Measurements from ENCODE around the gene HSD11B2.
A peak's percentile ranks its signal among the peaks of the same experiment; 100 is the strongest.

HSD11B2 gene

GRCh38 chr16:67393111-67393787, 37.7 kb upstream of the HSD11B2 start, which contains the start of gene TPPP3 (continued):
- TF ChIP-seq, protein P1, sequence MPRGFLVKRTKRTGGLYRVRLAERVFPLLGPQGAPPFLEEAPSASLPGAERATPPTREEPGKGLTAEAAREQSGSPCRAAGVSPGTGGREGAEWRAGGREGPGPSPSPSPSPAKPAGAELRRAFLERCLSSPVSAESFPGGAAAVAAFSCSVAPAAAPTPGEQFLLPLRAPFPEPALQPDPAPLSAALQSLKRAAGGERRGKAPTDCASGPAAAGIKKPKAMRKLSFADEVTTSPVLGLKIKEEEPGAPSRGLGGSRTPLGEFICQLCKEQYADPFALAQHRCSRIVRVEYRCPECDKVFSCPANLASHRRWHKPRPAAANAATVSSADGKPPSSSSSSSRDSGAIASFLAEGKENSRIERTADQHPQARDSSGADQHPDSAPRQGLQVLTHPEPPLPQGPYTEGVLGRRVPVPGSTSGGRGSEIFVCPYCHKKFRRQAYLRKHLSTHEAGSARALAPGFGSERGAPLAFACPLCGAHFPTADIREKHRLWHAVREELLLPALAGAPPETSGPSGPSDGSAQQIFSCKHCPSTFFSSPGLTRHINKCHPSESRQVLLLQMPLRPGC (tag by site-specific recombination; IDR thresholded peaks at IDR 0.05): no peak
- TF ChIP-seq, protein P2, sequence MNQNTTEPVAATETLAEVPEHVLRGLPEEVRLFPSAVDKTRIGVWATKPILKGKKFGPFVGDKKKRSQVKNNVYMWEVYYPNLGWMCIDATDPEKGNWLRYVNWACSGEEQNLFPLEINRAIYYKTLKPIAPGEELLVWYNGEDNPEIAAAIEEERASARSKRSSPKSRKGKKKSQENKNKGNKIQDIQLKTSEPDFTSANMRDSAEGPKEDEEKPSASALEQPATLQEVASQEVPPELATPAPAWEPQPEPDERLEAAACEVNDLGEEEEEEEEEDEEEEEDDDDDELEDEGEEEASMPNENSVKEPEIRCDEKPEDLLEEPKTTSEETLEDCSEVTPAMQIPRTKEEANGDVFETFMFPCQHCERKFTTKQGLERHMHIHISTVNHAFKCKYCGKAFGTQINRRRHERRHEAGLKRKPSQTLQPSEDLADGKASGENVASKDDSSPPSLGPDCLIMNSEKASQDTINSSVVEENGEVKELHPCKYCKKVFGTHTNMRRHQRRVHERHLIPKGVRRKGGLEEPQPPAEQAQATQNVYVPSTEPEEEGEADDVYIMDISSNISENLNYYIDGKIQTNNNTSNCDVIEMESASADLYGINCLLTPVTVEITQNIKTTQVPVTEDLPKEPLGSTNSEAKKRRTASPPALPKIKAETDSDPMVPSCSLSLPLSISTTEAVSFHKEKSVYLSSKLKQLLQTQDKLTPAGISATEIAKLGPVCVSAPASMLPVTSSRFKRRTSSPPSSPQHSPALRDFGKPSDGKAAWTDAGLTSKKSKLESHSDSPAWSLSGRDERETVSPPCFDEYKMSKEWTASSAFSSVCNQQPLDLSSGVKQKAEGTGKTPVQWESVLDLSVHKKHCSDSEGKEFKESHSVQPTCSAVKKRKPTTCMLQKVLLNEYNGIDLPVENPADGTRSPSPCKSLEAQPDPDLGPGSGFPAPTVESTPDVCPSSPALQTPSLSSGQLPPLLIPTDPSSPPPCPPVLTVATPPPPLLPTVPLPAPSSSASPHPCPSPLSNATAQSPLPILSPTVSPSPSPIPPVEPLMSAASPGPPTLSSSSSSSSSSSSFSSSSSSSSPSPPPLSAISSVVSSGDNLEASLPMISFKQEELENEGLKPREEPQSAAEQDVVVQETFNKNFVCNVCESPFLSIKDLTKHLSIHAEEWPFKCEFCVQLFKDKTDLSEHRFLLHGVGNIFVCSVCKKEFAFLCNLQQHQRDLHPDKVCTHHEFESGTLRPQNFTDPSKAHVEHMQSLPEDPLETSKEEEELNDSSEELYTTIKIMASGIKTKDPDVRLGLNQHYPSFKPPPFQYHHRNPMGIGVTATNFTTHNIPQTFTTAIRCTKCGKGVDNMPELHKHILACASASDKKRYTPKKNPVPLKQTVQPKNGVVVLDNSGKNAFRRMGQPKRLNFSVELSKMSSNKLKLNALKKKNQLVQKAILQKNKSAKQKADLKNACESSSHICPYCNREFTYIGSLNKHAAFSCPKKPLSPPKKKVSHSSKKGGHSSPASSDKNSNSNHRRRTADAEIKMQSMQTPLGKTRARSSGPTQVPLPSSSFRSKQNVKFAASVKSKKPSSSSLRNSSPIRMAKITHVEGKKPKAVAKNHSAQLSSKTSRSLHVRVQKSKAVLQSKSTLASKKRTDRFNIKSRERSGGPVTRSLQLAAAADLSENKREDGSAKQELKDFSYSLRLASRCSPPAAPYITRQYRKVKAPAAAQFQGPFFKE (tag by site-specific recombination; IDR thresholded peaks at IDR 0.05; ENCODE audit: borderline replicate concordance): no peak
- TF ChIP-seq ZNF596 (tag by site-specific recombination; IDR thresholded peaks at IDR 0.05) (no peak), HOXC10 (CRISPR knock-in tag; IDR thresholded peaks at IDR 0.05) (no peak), ZNF416 (tag by site-specific recombination; IDR thresholded peaks at IDR 0.05) (no peak), SETDB1 (IDR thresholded peaks at IDR 0.05; ENCODE audit: insufficient read length, low read length) (no peak), BCL11A (tag by site-specific recombination; IDR thresholded peaks at IDR 0.05; ENCODE audit: low read depth) (no peak), ZNF449 (tag by site-specific recombination; IDR thresholded peaks at IDR 0.05) (no peak), ZNF792 (tag by site-specific recombination; IDR thresholded peaks at IDR 0.05) (no peak), HOXA7 (CRISPR knock-in tag; IDR thresholded peaks at IDR 0.05; ENCODE audit: borderline replicate concordance) (no peak), SCRT1 (tag by site-specific recombination; IDR thresholded peaks at IDR 0.05; ENCODE audit: borderline replicate concordance) (no peak), ZBTB8A (tag by site-specific recombination; IDR thresholded peaks at IDR 0.05) (0 out of 2 replicates have a peak, but pooled peaks have one; percentile 21), ZNF510 (tag by site-specific recombination; IDR thresholded peaks at IDR 0.05; ENCODE audit: insufficient replicate concordance) (no peak), ZNF747 (tag by site-specific recombination; IDR thresholded peaks at IDR 0.05) (no peak), ZNF529 (tag by site-specific recombination; IDR thresholded peaks at IDR 0.05; ENCODE audit: insufficient replicate concordance) (no peak), ZNF23 (tag by site-specific recombination; IDR thresholded peaks at IDR 0.05; ENCODE audit: borderline replicate concordance) (no peak), ZSCAN16 (tag by site-specific recombination; IDR thresholded peaks at IDR 0.05) (no peak), ZNF660 (tag by site-specific recombination; IDR thresholded peaks at IDR 0.05) (no peak; the same call in 1 of the 2 replicates), ZNF266 (tag by site-specific recombination; IDR thresholded peaks at IDR 0.05; ENCODE audit: low read depth) (no peak), MYNN (tag by site-specific recombination; IDR thresholded peaks at IDR 0.05; ENCODE audit: borderline replicate concordance) (no peak)
- TF ChIP-seq, protein P3, sequence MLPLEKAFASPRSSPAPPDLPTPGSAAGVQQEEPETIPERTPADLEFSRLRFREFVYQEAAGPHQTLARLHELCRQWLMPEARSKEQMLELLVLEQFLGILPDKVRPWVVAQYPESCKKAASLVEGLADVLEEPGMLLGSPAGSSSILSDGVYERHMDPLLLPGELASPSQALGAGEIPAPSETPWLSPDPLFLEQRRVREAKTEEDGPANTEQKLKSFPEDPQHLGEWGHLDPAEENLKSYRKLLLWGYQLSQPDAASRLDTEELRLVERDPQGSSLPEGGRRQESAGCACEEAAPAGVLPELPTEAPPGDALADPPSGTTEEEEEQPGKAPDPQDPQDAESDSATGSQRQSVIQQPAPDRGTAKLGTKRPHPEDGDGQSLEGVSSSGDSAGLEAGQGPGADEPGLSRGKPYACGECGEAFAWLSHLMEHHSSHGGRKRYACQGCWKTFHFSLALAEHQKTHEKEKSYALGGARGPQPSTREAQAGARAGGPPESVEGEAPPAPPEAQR (tag by site-specific recombination; IDR thresholded peaks at IDR 0.05): no peak
- TF ChIP-seq, protein P4, sequence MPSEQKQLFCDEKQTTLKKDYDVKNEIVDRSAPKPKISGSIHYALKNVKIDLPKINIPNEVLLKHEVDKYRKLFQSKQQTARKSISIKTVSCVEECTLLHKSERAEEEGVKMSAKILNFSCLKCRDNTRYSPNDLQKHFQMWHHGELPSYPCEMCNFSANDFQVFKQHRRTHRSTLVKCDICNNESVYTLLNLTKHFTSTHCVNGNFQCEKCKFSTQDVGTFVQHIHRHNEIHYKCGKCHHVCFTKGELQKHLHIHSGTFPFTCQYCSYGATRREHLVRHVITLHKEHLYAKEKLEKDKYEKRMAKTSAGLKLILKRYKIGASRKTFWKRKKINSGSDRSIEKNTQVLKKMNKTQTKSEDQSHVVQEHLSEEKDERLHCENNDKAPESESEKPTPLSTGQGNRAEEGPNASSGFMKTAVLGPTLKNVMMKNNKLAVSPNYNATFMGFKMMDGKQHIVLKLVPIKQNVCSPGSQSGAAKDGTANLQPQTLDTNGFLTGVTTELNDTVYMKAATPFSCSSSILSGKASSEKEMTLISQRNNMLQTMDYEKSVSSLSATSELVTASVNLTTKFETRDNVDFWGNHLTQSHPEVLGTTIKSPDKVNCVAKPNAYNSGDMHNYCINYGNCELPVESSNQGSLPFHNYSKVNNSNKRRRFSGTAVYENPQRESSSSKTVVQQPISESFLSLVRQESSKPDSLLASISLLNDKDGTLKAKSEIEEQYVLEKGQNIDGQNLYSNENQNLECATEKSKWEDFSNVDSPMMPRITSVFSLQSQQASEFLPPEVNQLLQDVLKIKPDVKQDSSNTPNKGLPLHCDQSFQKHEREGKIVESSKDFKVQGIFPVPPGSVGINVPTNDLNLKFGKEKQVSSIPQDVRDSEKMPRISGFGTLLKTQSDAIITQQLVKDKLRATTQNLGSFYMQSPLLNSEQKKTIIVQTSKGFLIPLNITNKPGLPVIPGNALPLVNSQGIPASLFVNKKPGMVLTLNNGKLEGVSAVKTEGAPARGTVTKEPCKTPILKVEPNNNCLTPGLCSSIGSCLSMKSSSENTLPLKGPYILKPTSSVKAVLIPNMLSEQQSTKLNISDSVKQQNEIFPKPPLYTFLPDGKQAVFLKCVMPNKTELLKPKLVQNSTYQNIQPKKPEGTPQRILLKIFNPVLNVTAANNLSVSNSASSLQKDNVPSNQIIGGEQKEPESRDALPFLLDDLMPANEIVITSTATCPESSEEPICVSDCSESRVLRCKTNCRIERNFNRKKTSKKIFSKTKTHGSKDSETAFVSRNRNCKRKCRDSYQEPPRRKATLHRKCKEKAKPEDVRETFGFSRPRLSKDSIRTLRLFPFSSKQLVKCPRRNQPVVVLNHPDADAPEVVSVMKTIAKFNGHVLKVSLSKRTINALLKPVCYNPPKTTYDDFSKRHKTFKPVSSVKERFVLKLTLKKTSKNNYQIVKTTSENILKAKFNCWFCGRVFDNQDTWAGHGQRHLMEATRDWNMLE (tag by site-specific recombination; conservative IDR thresholded peaks at IDR 0.05; ENCODE audit: low read depth): no peak

All from HEK293 (cell line).